Peyer's patch (tissue), 4 donors: Measurements from ENCODE around the gene UNKL.

Source experiments
- CTCF ChIP-seq, 6 experiments: fragments of 450-650 bp in 4 of 6; fragments of 200-600 bp in 2 of 6; sonication (generic) in 1 of 6; IDR thresholded peaks; one replicate each; pipeline ENCODE4 v1.5.1; 2017 to 2019; ENCODE audit warnings: antibody characterized with exemption in 6 of 6, mild to moderate bottlenecking in 3 of 6, moderate library complexity in 1 of 6
- POLR2A ChIP-seq, 2 donors: fragments of 450-650 bp; IDR thresholded peaks; one replicate each; pipeline ENCODE4 v1.5.1; 2017; ENCODE audit warnings: antibody characterized with exemption in 2 of 2, mild to moderate bottlenecking in 2 of 2, moderate library complexity in 2 of 2

GRCh38 chr16:1430214-1430758 is 15.8 kb upstream of the UNKL start:
- no peak for TF ChIP-seq CTCF (IDR thresholded peaks at IDR 0.05)
- no peak for TF ChIP-seq POLR2A (IDR thresholded peaks at IDR 0.05)
